GM12878 (cell line): ENCODE results near the gene RPRD1B. TPM values are rescaled to one million over a fixed set of nuclear protein-coding genes. Genes with fewer than 3 reads are reported as not detected.

Experiments used
- ATAC-seq: fragments of 200-7000 bp; cut with Tn5 transposase; 3 replicates; pipeline ENCODE4 v1.9.1; 2020; ENCODE audit warnings: mild to moderate bottlenecking, moderate library complexity
- BruUV-seq: library from RNA; stranded (reverse); fragments of 400-500 nt; replicated peaks from 2 replicates; lab custom pipeline; 2021; lab: Mats Ljungman, UMichigan
- CTCF ChIA-PET: fragments of 300-600 bp; sonication (Branson Sonifier 250); formaldehyde crosslinking; extraction: SDS; loops from one replicate; lab custom pipeline; 2021; ENCODE audit warnings: inconsistent platforms; lab: Yijun Ruan, JAX
- POLR2A ChIA-PET: fragments of 350-600 bp; formaldehyde crosslinking; extraction: SDS; loops from one replicate; lab custom pipeline; 2021; ENCODE audit warnings: inconsistent platforms; lab: Charles Lee
- RAD21 ChIA-PET: fragments of 300-600 bp; sonication (Branson Sonifier 250); formaldehyde crosslinking; loops from one replicate; lab custom pipeline; 2023; ENCODE audit warnings: antibody characterized with exemption; ENCODE audit not compliant: unreplicated experiment; lab: Charles Lee
- SMC1A ChIA-PET: fragments of 300-600 bp; sonication (Branson Sonifier 250); formaldehyde crosslinking; loops from one replicate; lab custom pipeline; 2023; ENCODE audit not compliant: unreplicated experiment, uncharacterized antibody; lab: Charles Lee
- DNase-seq: peaks from one replicate; pipeline ENCODE4 v3.0.0-alpha.2; 2011; ENCODE audit warnings: low read depth, low spot score
- FAIRE-seq: peaks from 3 replicates; lab custom pipeline; 2011; peaks lifted over from hg19 to GRCh38; lab: Jason Lieb, UNC
- H2AFZ ChIP-seq: 2 replicates; pipeline ENCODE4 v1.6.0; 2011; ENCODE audit warnings: low read depth, low read length, control low read depth; ENCODE audit not compliant: control insufficient read depth
- H3K27ac ChIP-seq: 2 replicates; pipeline ENCODE4 v1.5.1; 2011; ENCODE audit warnings: control low read depth; ENCODE audit not compliant: control insufficient read depth, insufficient read depth
- H3K27me3 ChIP-seq, 2 experiments: replicated peaks in 1 of 2; 2 replicates each; pipeline versions ENCODE4 v1.6.0 to v1.6.1; 2011; ENCODE audit warnings: low read length in 1 of 2; ENCODE audit not compliant: control insufficient read depth in 2 of 2, insufficient read depth in 2 of 2
- H3K36me3 ChIP-seq, 2 experiments: 2 replicates each; pipeline ENCODE4 v1.5.1; 2011; ENCODE audit warnings: low read length in 1 of 2; ENCODE audit not compliant: control insufficient read depth in 2 of 2, insufficient read depth in 2 of 2
- H3K4me1 ChIP-seq: 2 replicates; pipeline ENCODE4 v1.6.1; 2011; ENCODE audit warnings: mild to moderate bottlenecking, low read length, moderate library complexity, mixed read lengths; ENCODE audit not compliant: control insufficient read depth, insufficient read depth
- H3K4me2 ChIP-seq: 2 replicates; pipeline ENCODE4 v1.6.0; 2011; ENCODE audit warnings: control low read depth; ENCODE audit not compliant: control insufficient read depth, insufficient read depth
- H3K4me3 ChIP-seq: fragments of 200-600 bp; sonication (generic); 2 replicates; pipeline ENCODE4 v1.5.1; 2016
- H3K79me2 ChIP-seq: 2 replicates; pipeline ENCODE4 v1.6.0; 2011; ENCODE audit warnings: low read length; ENCODE audit not compliant: control insufficient read depth, insufficient read depth
- H3K9ac ChIP-seq: 2 replicates; pipeline ENCODE4 v1.8.0; 2011; ENCODE audit warnings: low read length, control low read depth, mixed read lengths; ENCODE audit not compliant: control insufficient read depth, insufficient read depth
- H3K9me3 ChIP-seq: replicated peaks from 3 replicates; pipeline ENCODE4 v1.5.1; 2011; ENCODE audit warnings: mild to moderate bottlenecking, low read length; ENCODE audit not compliant: control insufficient read depth, insufficient read depth
- H4K20me1 ChIP-seq: 2 replicates; pipeline ENCODE4 v1.6.0; 2011; ENCODE audit not compliant: control insufficient read depth, insufficient read depth
- CBFB ChIP-seq: IDR thresholded peaks from 2 replicates; pipeline ENCODE4 v1.6.1; 2016; ENCODE audit warnings: antibody characterized with exemption, low read depth
- CHD2 ChIP-seq: IDR thresholded peaks from 2 replicates; pipeline ENCODE4 v1.6.1; 2011; ENCODE audit warnings: low read depth, low read length, improper control_type of control experiment, borderline replicate concordance
- KDM1A ChIP-seq: fragments of 200-600 bp; sonication (generic); IDR thresholded peaks from 2 replicates; pipeline ENCODE4 v1.6.1; 2016; ENCODE audit warnings: borderline replicate concordance
- NFYA ChIP-seq: IDR thresholded peaks from 2 replicates; pipeline ENCODE4 v1.6.1; 2011; ENCODE audit warnings: low read depth, mild to moderate bottlenecking, low read length, improper control_type of control experiment, borderline replicate concordance
- PAX5 ChIP-seq: IDR thresholded peaks from 2 replicates; pipeline ENCODE4 v1.6.1; 2011; ENCODE audit warnings: low read depth, low read length, borderline replicate concordance
- PML ChIP-seq: IDR thresholded peaks from 2 replicates; pipeline ENCODE4 v1.6.1; 2012; ENCODE audit warnings: low read length, inconsistent platforms
- RFX5 ChIP-seq: IDR thresholded peaks from 2 replicates; pipeline ENCODE4 v1.6.1; 2011; ENCODE audit warnings: low read depth, low read length, improper control_type of control experiment
- STAT1 ChIP-seq: fragments of 450-650 bp; conservative IDR thresholded peaks from 2 replicates; pipeline ENCODE4 v1.6.1; 2014; ENCODE audit warnings: antibody characterized with exemption, mild to moderate bottlenecking
- TBL1XR1 ChIP-seq: IDR thresholded peaks from 2 replicates; pipeline ENCODE4 v1.6.1; 2012; ENCODE audit warnings: low read depth, low read length, improper control_type of control experiment
- WRNIP1 ChIP-seq: IDR thresholded peaks from 2 replicates; pipeline ENCODE4 v1.6.1; 2011; ENCODE audit warnings: low read depth, low read length, improper control_type of control experiment, borderline replicate concordance
- ZNF384 ChIP-seq: IDR thresholded peaks from 2 replicates; pipeline ENCODE4 v1.6.1; 2012; ENCODE audit warnings: low read depth, mild to moderate bottlenecking, low read length, improper control_type of control experiment, borderline replicate concordance
- ZZZ3 ChIP-seq: IDR thresholded peaks from 2 replicates; pipeline ENCODE4 v1.6.1; 2011; ENCODE audit warnings: low read depth; ENCODE audit not compliant: control insufficient read depth, insufficient read length
- WGBS: methylation state at CpG from one replicate; pipeline ENCODE4 v1.1.6; 2016; ENCODE audit warnings: low lambda C conversion rate; ENCODE audit not compliant: insufficient replicate concordance, insufficient coverage; ENCODE audit errors: missing lambda C conversion rate; 5-methylcytosine and 5-hydroxymethylcytosine counted together
- in situ Hi-C: fragments of 300-500 bp; cut with MboI; formaldehyde crosslinking; loops from 9 replicates; pipeline ENCODE4 v1.14.3; 2018; ENCODE audit warnings: mixed read lengths
- intact Hi-C: fragments of 100-400 bp; cut with micrococcal nuclease; formaldehyde crosslinking; loops from one replicate; pipeline ENCODE4 v1.14.2; 2022; ENCODE audit not compliant: unreplicated experiment
- polyA plus RNA-seq, 11 experiments: library from polyadenylated mRNA; depleted of rRNA in 4 of 11; unstranded in 6 of 11; stranded (reverse) in 5 of 11; fragments of >200 nt; fragmentation: Nextera tagmentation in 4 of 11; fragmentation: Illumina TruSeq in 1 of 11; extraction: Ambion mirVana in 4 of 11; extraction: Trizol in 1 of 11; gene quantifications; 1 replicate in 1 of 11; 2 replicates in 10 of 11; pipeline versions ENCODE4 v1.2.1 to v1.2.3, GENCODE V29; 2011 to 2016; ENCODE audit warnings: inconsistent platforms in 2 of 11, missing spikeins in 2 of 11, low read depth in 1 of 11
- total RNA-seq, 4 experiments: library from RNA; depleted of rRNA in 3 of 4; stranded (reverse); fragments of >200 nt in 3 of 4; fragmentation: Illumina TruSeq in 1 of 4; extraction: Trizol in 1 of 4; gene quantifications; 2 replicates each; pipeline versions ENCODE4 v1.2.1 to v1.2.3, GENCODE V29; 2013 to 2021
- TF ChIP-seq, protein P1 (sequence below): IDR thresholded peaks from 2 replicates; pipeline ENCODE4 v1.6.1; 2011; ENCODE audit warnings: low read depth, mild to moderate bottlenecking, low read length, moderate library complexity, borderline replicate concordance; ENCODE audit errors: extremely low read depth
- TF ChIP-seq, protein P2 (sequence below): IDR thresholded peaks from 2 replicates; pipeline ENCODE4 v1.6.1; 2012; ENCODE audit warnings: low read length, inconsistent platforms
- TF ChIP-seq, protein P3 (sequence below): fragments of 450-650 bp; formaldehyde crosslinking; IDR thresholded peaks from 2 replicates; pipeline ENCODE4 v1.5.0; 2022; ENCODE audit warnings: mild to moderate bottlenecking, missing genetic modification characterization

Gene RPRD1B
- total and polyA plus RNA-seq, 10 of the 15 experiments (the other 5 are each of a cell fraction or from before 2014, with no cell fraction given) = 5.2 to 40.2 (median 30.0) TPM

DNA sequence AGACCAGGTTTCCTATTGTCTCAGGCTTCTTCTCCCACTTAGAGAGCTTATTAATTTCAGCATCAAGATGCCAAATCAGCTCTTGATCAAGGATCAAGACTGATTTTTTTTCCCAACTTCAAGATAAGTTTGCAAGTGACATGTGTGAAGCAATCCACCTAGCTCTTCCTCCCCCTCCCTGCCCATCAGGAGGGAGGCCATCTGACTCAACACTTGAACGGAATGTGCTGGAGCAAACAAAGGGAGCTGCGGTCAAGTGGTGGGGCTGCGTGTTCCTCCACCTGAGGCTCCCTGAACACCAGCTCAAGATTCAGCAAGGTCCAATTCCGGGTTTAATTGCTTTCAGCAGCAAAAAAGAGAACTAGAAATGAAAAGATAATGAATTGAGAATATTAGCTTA lies 39.0 kb upstream of the RPRD1B start (continued):
- TF ChIP-seq PML = no peak
- TF ChIP-seq CHD2 = no peak

DNA sequence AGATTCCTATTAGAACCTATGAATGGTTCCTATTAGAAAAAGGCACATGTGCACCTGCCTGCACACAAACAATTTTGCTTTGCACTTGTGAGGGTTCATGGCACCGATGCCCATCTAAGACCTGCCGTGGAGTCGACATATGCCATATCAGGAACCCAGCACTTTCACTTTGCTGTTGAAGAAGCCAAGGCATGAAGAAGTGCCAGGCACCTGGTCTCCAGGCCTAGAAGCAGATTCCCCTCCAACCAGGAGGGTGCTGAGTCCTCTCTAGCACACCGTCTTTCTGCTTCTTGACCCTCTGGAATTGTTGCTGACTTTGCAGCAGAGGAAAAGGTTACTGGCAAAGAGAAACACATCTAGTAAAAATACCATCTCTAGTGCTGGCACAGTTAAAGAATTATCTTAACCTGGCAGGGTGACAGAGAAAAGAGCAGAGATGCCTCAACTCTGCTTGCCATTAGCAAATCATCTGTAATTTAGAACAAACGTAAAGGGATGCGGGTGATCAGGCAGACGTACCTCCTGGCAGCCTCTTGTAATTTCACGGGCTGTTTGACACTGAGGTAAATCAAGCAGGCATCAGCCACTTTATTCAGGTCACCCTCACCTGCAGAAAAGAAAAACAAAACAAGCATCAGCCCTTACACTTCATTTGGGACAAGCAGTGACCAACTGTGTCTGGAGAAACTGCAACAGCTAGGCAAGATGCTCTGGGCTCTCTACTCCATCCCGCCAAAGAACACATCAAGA lies 37.5 kb upstream of the RPRD1B start:
- H3K79me2 ChIP-seq = no peaks in the 10 kb centered on the region
- H3K9me3 ChIP-seq = no peaks in the 10 kb centered on the region
- H3K4me3 ChIP-seq = no peak overlapping the region
- FAIRE-seq (no peak), ATAC-seq (no peak), DNase-seq (no peak)
- peaks cover 12 to 19% of the 10 kb centered on the region in 2 experiments; a peak in 3 of 4 replicates for H3K36me3 ChIP-seq
- no peaks in the 10 kb centered on the region for H4K20me1 ChIP-seq
- no peaks in the 10 kb centered on the region for H3K27me3 ChIP-seq
- SMC1A ChIA-PET = interaction anchor here (0.7 to 1.2 kb wide), 3 partner anchors 9 to 1048 kb away, joined by 3 read pairs; no protein-coding TSS in a partner anchor
- no peak overlapping the region for H3K9ac ChIP-seq
- 96% methylated on average over 9 of the region's 9 CpGs for WGBS
- RAD21 ChIA-PET = interaction anchor here (1.6 kb wide), 1 partner anchor 225 kb away, joined by 6 read pairs; no protein-coding TSS in a partner anchor
- intact Hi-C loops (loop anchor here (10.0 kb wide), 1 partner anchor 241 kb away; no protein-coding TSS in a partner anchor), in situ Hi-C loops (loop anchor here (10.0 kb wide), 1 partner anchor 731 kb away; the partner anchor contains the start of gene GHRH)
- BruUV-seq = no TSS peak
- H2AFZ ChIP-seq = no peak overlapping the region
- peaks cover 18% of the 10 kb centered on the region for H3K4me1 ChIP-seq
- H3K4me2 ChIP-seq = no peak overlapping the region
- POLR2A ChIA-PET = no interaction called here
- no peak overlapping the region for H3K27ac ChIP-seq
- CTCF ChIA-PET = interaction anchor here (0.9 to 2.4 kb wide), 5 partner anchors 9 to 432 kb away, joined by 3 to 11 read pairs (median 3); partner anchors contain the start of gene VSTM2L
- no peak for TF ChIP-seq CBFB
- TF ChIP-seq NFYA = no peak
- no peak for TF ChIP-seq ZZZ3
- TF ChIP-seq, protein P1, sequence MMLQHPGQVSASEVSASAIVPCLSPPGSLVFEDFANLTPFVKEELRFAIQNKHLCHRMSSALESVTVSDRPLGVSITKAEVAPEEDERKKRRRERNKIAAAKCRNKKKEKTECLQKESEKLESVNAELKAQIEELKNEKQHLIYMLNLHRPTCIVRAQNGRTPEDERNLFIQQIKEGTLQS = no peak
- TF ChIP-seq STAT1 = no peak
- no peak for TF ChIP-seq KDM1A
- no peak for TF ChIP-seq PAX5
- TF ChIP-seq ZNF384 = no peak
- no peak for TF ChIP-seq TBL1XR1
- TF ChIP-seq RFX5 = no peak
- TF ChIP-seq, protein P2, sequence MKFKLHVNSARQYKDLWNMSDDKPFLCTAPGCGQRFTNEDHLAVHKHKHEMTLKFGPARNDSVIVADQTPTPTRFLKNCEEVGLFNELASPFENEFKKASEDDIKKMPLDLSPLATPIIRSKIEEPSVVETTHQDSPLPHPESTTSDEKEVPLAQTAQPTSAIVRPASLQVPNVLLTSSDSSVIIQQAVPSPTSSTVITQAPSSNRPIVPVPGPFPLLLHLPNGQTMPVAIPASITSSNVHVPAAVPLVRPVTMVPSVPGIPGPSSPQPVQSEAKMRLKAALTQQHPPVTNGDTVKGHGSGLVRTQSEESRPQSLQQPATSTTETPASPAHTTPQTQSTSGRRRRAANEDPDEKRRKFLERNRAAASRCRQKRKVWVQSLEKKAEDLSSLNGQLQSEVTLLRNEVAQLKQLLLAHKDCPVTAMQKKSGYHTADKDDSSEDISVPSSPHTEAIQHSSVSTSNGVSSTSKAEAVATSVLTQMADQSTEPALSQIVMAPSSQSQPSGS = no peak
- no peak for TF ChIP-seq PML
- no peak for TF ChIP-seq WRNIP1
- TF ChIP-seq, protein P3, sequence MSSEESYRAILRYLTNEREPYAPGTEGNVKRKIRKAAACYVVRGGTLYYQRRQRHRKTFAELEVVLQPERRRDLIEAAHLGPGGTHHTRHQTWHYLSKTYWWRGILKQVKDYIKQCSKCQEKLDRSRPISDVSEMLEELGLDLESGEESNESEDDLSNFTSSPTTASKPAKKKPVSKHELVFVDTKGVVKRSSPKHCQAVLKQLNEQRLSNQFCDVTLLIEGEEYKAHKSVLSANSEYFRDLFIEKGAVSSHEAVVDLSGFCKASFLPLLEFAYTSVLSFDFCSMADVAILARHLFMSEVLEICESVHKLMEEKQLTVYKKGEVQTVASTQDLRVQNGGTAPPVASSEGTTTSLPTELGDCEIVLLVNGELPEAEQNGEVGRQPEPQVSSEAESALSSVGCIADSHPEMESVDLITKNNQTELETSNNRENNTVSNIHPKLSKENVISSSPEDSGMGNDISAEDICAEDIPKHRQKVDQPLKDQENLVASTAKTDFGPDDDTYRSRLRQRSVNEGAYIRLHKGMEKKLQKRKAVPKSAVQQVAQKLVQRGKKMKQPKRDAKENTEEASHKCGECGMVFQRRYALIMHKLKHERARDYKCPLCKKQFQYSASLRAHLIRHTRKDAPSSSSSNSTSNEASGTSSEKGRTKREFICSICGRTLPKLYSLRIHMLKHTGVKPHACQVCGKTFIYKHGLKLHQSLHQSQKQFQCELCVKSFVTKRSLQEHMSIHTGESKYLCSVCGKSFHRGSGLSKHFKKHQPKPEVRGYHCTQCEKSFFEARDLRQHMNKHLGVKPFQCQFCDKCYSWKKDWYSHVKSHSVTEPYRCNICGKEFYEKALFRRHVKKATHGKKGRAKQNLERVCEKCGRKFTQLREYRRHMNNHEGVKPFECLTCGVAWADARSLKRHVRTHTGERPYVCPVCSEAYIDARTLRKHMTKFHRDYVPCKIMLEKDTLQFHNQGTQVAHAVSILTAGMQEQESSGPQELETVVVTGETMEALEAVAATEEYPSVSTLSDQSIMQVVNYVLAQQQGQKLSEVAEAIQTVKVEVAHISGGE (CRISPR knock-in tag) = no peak
